Measurements from ENCODE around the gene GZF1. TPM values are rescaled to one million over a fixed set of nuclear protein-coding genes. Genes with fewer than 3 reads are reported as not detected.

The GZF1 gene
- total and polyA plus RNA-seq, 5 donors from 2014 or later, result 3.1 to 24.8 (median 3.4) TPM

DNA sequence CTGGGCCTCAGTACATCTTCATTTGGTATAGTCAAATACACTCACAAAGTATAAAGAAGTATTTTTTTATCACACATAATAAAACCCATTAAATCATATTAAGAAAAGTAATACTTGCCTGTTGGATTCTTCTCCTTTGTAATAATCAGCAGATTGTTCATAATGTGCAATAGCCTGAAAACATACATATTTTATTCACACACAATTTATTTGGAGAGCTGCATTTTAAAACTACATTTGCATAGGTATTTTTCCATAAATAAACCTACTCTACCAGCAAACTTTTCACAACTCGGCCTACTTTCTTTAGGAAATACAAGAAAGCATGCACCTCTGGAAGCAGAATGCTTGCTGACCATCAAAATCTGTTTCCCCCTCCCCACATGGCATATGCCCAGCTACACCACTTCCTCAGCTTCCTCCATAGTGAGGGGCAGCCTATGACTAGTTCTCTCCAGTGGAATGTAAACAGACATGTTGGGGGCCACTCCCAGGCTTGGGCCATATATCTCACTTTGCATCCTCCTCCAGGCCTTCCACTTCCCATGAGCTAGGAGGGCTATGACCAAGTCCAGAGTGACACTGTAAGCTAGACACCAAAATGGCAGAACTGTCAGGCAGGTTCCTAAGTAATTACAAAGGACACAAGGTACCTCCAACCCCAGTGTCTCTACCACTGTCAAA, 28.3 kb downstream of the GZF1 start:
- DNase-seq, result no peak
- Histone ChIP-seq H3K9me3 (ENCODE audit: control insufficient read depth in 2 of 2, low read length in 2 of 2) (no peaks in the 10 kb centered on the region), H3K27ac (ENCODE audit: insufficient read depth, low read length, poor library complexity, severe bottlenecking) (no peak overlapping the region), H3K4me3 (ENCODE audit: low read depth, low read length) (no peak overlapping the region), H3K4me1 (ENCODE audit: control insufficient read depth, insufficient read depth, low read length, poor library complexity, severe bottlenecking) (no peaks in the 10 kb centered on the region), H3K27me3 (ENCODE audit: control insufficient read depth, insufficient read depth, low read length) (no peaks in the 10 kb centered on the region), H3K36me3 (ENCODE audit: control insufficient read depth, insufficient read depth, low read length) (peaks cover 43% of the 10 kb centered on the region)
- peaks cover 0 to 3% (median 0%) of the 10 kb centered on the region in 4 donors for H3K4me1 Mint-ChIP-seq
- no peaks in the 10 kb centered on the region for H3K27me3 Mint-ChIP-seq
- H3K9me3 Mint-ChIP-seq, result no peaks in the 10 kb centered on the region
- no peak overlapping the region for H3K27ac Mint-ChIP-seq
- no peak for ATAC-seq (ENCODE audit: low read depth in 2 of 2)
- H3K4me3 Mint-ChIP-seq, result no peak overlapping the region
- H3K36me3 Mint-ChIP-seq, result peaks cover 42% of the 10 kb centered on the region

DNA sequence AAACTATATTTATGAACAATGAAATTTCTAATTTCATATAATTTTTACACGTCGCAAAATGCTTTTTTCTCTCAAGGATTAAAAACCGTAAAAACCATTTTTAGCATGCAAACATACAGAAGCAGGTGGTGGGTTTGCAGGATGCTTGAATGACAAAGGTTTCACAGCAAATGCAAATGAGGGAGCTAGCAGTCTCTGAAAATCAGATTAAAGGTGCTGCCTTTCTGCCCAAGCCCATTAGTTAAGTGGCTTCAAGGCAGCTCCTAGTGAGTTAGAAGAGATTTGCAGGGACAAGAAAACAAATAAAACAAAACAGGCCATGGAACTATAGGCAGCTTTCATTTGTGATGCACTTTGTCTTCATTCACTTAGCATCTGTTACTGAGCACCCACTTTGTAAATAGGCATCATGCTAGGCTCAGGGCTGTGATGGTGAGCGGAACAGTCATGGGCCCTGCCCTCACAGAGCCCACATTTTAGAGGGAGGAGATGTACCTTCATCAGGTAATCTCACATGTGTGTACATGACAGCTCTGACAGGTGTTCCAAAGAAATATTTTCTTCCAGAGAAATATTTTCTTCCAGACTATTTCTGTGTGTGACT, 29.8 kb downstream of the GZF1 start:
- Histone ChIP-seq H3K9me3 (ENCODE audit: control insufficient read depth in 2 of 2, low read length in 2 of 2) (no peaks in the 10 kb centered on the region), H3K27me3 (ENCODE audit: control insufficient read depth, insufficient read depth, low read length) (no peaks in the 10 kb centered on the region), H3K4me1 (ENCODE audit: control insufficient read depth, insufficient read depth, low read length, poor library complexity, severe bottlenecking) (no peaks in the 10 kb centered on the region), H3K36me3 (ENCODE audit: control insufficient read depth, insufficient read depth, low read length) (peaks cover 45% of the 10 kb centered on the region), H3K27ac (ENCODE audit: insufficient read depth, low read length, poor library complexity, severe bottlenecking) (no peak overlapping the region), H3K4me3 (ENCODE audit: low read depth, low read length) (no peak overlapping the region)
- H3K4me1 Mint-ChIP-seq, result peaks cover 0 to 4% (median 0%) of the 10 kb centered on the region in 4 donors
- H3K9me3 Mint-ChIP-seq, result no peaks in the 10 kb centered on the region
- H3K4me3 Mint-ChIP-seq, result no peak overlapping the region
- no peaks in the 10 kb centered on the region for H3K27me3 Mint-ChIP-seq
- DNase-seq (no peak), ATAC-seq (ENCODE audit: low read depth in 2 of 2) (no peak)
- peaks cover 38% of the 10 kb centered on the region for H3K36me3 Mint-ChIP-seq
- H3K27ac Mint-ChIP-seq, result peak overlapping the region in 1 of 3 donors; percentile 56

DNA sequence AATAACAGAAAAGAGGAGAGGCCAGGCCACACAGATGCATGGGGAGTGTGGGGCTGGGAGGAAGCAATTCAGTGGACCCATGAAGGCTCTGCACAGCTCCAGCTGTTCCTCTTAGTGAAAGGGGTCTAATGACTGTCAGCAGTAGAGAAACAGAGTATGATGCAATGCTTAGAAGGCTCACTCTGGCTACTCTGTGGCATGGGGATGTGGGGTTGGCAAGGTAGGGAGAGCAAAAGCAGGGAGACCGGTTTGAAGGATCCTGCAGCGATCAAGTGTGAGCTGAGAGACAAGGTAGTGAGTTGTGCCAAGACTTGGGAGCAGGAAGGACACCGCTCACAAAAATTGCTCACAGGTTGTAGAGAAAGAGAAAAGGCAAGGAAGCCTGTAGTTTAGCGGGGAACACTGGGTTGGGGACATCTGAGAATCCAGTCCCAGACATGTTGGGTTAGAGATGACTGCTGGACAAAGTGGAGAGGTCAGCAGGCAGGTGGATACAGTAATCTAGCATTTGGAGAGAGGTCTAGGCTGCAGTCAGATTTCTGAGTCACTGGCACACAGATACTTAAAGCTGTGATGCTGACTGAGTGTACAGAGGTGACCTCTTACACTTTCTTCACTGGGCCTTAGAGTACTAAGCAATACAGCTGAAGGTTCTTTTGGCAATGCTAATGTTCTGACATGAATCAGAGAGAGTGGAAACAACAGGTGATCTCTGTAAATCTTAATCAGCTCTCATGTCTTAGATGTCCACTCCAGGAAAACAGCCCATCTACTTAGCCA, 32.2 kb downstream of the GZF1 start:
- H3K4me1 ChIP-seq (ENCODE audit: control insufficient read depth, insufficient read depth, low read length, poor library complexity, severe bottlenecking), result no peaks in the 10 kb centered on the region
- no peaks in the 10 kb centered on the region for H3K9me3 Mint-ChIP-seq
- H3K27me3 ChIP-seq (ENCODE audit: control insufficient read depth, insufficient read depth, low read length), result no peaks in the 10 kb centered on the region
- peaks cover 43% of the 10 kb centered on the region for H3K36me3 ChIP-seq (ENCODE audit: control insufficient read depth, insufficient read depth, low read length)
- no peak overlapping the region for H3K4me3 Mint-ChIP-seq
- peaks cover 36% of the 10 kb centered on the region for H3K36me3 Mint-ChIP-seq
- no peak for ATAC-seq (ENCODE audit: low read depth in 2 of 2)
- H3K4me3 ChIP-seq (ENCODE audit: low read depth, low read length), result no peak overlapping the region
- DNase-seq, result no peak
- no peaks in the 10 kb centered on the region for H3K9me3 ChIP-seq (ENCODE audit: control insufficient read depth in 2 of 2, low read length in 2 of 2)
- H3K27ac Mint-ChIP-seq, result no peak overlapping the region
- peaks cover 0 to 10% (median 7%) of the 10 kb centered on the region in 4 donors for H3K4me1 Mint-ChIP-seq
- no peak overlapping the region for H3K27ac ChIP-seq (ENCODE audit: insufficient read depth, low read length, poor library complexity, severe bottlenecking)
- H3K27me3 Mint-ChIP-seq, result no peaks in the 10 kb centered on the region

DNA sequence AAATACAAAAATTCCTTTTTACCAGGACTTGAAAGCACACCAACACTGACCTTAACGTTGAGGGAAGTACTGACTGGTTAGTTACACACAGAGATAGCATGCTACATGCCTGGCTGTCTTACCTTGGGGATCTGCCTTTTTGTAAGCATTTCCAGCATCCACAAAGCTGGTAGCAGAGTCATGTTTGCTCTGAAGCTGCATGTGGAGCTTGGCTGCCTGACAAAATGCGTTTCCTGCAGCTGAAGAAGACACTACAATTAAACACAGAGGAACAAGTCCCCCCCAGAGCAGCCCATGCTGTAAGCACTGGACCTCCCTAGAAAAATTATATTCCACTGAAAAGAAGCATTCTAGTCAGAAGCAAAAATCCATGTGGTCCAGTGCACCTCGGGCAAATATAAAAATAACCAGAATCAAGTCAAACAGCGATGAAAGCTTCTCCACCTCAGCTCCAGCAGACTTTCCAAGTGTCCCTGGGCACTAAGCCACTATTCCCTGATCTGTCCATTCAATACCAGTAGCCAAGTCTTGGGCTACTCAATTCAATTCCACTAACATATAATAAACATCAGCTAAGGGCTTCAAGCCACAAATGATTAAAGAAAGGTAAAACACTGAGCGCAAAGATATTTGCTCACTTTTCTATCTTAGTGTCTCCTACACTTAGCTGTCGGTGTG, 35.1 kb downstream of the GZF1 start:
- peaks cover 30% of the 10 kb centered on the region for H3K36me3 Mint-ChIP-seq
- H3K27me3 Mint-ChIP-seq, result no peaks in the 10 kb centered on the region
- peak overlapping the region in 2 of 3 donors; percentile 12 to 65 for H3K27ac Mint-ChIP-seq

DNA sequence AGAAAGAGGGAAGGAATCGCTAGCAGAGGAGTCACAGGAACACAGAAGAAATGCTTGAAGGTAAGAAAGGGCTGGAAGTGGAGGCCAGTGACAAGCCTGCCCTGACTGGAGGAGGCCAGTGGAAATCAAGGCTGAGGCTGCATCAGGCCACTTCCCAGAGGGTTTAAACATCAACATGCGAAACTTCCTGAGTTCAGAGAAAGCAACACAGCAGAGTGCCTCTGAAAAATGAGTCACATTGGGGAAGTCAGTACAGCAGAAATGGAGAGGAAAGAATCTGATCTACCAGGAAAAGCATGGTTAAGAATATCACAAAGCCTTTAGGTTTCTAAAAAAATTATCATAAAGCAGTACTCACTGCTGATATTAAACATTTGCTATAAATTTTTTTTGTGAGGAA, 36.0 kb downstream of the GZF1 start:
- H3K27ac ChIP-seq (ENCODE audit: insufficient read depth, low read length, poor library complexity, severe bottlenecking), result no peak overlapping the region
- ATAC-seq (ENCODE audit: low read depth in 2 of 2) (no peak), DNase-seq (peak in 1 of 3 donors; percentile 43)
- Mint-ChIP-seq H3K27ac (peak overlapping the region in 2 of 3 donors; percentile 65 to 67), H3K27me3 (no peaks in the 10 kb centered on the region), H3K9me3 (no peaks in the 10 kb centered on the region), H3K36me3 (peaks cover 31% of the 10 kb centered on the region), H3K4me3 (peak overlapping the region in 1 of 4 donors; percentile 44), H3K4me1 (peaks cover 9 to 30% (median 18%) of the 10 kb centered on the region in 4 donors)
- peaks cover 9% of the 10 kb centered on the region for H3K4me1 ChIP-seq (ENCODE audit: control insufficient read depth, insufficient read depth, low read length, poor library complexity, severe bottlenecking)
- no peaks in the 10 kb centered on the region for H3K27me3 ChIP-seq (ENCODE audit: control insufficient read depth, insufficient read depth, low read length)
- H3K4me3 ChIP-seq (ENCODE audit: low read depth, low read length), result no peak overlapping the region
- H3K9me3 ChIP-seq (ENCODE audit: control insufficient read depth in 2 of 2, low read length in 2 of 2), result no peaks in the 10 kb centered on the region
- H3K36me3 ChIP-seq (ENCODE audit: control insufficient read depth, insufficient read depth, low read length), result peaks cover 43% of the 10 kb centered on the region

More for the DNA sequence above, 35.1 kb downstream of the GZF1 start:
- ATAC-seq (ENCODE audit: low read depth in 2 of 2), result no peak
- Histone ChIP-seq H3K4me3 (ENCODE audit: low read depth, low read length) (no peak overlapping the region), H3K4me1 (ENCODE audit: control insufficient read depth, insufficient read depth, low read length, poor library complexity, severe bottlenecking) (peaks cover 9% of the 10 kb centered on the region), H3K36me3 (ENCODE audit: control insufficient read depth, insufficient read depth, low read length) (peaks cover 42% of the 10 kb centered on the region), H3K27ac (ENCODE audit: insufficient read depth, low read length, poor library complexity, severe bottlenecking) (no peak overlapping the region), H3K27me3 (ENCODE audit: control insufficient read depth, insufficient read depth, low read length) (no peaks in the 10 kb centered on the region), H3K9me3 (ENCODE audit: control insufficient read depth in 2 of 2, low read length in 2 of 2) (no peaks in the 10 kb centered on the region)
- H3K4me1 Mint-ChIP-seq, result peaks cover 4 to 30% (median 18%) of the 10 kb centered on the region in 4 donors
- no peaks in the 10 kb centered on the region for H3K9me3 Mint-ChIP-seq
- DNase-seq, result no peak
- no peak overlapping the region for H3K4me3 Mint-ChIP-seq

DNA sequence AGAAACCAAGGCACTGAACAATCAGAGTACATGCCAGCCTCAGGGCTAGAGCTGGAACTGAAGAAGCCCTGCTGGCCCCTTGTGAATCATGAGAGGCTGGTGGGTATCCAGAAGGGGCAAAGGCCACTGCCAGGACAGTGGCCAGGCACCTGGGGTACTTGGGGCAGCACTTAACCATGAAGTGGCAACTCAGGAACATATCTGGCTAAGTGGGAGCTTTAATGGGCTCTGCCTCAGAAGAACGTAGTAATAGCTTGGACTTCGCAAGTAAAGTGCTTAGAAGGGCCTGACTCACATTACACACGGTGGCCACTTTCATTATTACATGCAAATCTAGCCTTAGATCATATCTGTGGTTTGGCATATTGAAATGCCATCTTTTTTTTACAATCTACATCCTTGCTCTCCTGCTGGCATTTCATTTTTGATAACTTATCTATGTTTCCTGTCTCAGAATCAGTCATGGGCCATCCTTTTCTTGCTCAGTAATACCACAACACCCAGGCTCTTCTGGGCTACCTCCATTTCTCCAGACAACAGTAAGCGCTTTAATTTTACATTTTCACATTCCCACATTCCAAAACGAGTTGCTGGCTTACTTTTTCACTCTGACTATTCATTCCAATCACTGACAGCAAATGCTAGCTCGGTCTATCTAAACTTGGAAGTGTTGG, 37.7 kb downstream of the GZF1 start:
- peaks cover 15 to 32% (median 19%) of the 10 kb centered on the region in 4 donors for H3K4me1 Mint-ChIP-seq
- no peak overlapping the region for H3K4me3 Mint-ChIP-seq
- H3K9me3 Mint-ChIP-seq, result no peaks in the 10 kb centered on the region
- Histone ChIP-seq H3K4me3 (ENCODE audit: low read depth, low read length) (no peak overlapping the region), H3K27me3 (ENCODE audit: control insufficient read depth, insufficient read depth, low read length) (no peaks in the 10 kb centered on the region), H3K27ac (ENCODE audit: insufficient read depth, low read length, poor library complexity, severe bottlenecking) (no peak overlapping the region), H3K9me3 (ENCODE audit: control insufficient read depth in 2 of 2, low read length in 2 of 2) (no peaks in the 10 kb centered on the region), H3K4me1 (ENCODE audit: control insufficient read depth, insufficient read depth, low read length, poor library complexity, severe bottlenecking) (peaks cover 9% of the 10 kb centered on the region), H3K36me3 (ENCODE audit: control insufficient read depth, insufficient read depth, low read length) (peaks cover 25% of the 10 kb centered on the region)
- H3K36me3 Mint-ChIP-seq, result peaks cover 17% of the 10 kb centered on the region
- ATAC-seq (ENCODE audit: low read depth in 2 of 2) (peak; percentile 60 to 63), DNase-seq (peak in 1 of 3 donors; percentile 71)
- peak overlapping the region in 2 of 3 donors; percentile 7 to 59 for H3K27ac Mint-ChIP-seq
- H3K27me3 Mint-ChIP-seq, result no peaks in the 10 kb centered on the region

DNA sequence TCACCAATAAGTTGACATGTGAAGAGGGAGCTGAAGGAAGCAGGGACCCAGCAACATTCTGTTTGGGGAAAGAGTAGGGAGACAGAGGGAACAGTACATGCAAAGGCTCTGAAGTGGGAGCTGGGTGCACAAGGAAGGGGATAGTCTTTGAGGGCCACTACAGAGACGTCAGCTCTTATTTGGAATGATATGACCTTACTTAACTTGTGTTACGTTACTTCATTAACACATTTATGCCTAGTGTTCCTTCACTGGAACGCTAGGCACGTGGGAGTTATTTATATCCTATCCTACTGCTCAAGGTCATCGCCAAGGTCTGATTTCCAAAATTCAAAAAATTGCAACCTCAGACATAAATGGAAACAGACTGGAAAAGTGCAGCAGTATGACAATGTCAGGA, 39.1 kb downstream of the GZF1 start:
- no peak overlapping the region for H3K4me3 Mint-ChIP-seq
- no peaks in the 10 kb centered on the region for H3K9me3 Mint-ChIP-seq
- Histone ChIP-seq H3K27me3 (ENCODE audit: control insufficient read depth, insufficient read depth, low read length) (no peaks in the 10 kb centered on the region), H3K9me3 (ENCODE audit: control insufficient read depth in 2 of 2, low read length in 2 of 2) (no peaks in the 10 kb centered on the region), H3K4me1 (ENCODE audit: control insufficient read depth, insufficient read depth, low read length, poor library complexity, severe bottlenecking) (peaks cover 9% of the 10 kb centered on the region), H3K36me3 (ENCODE audit: control insufficient read depth, insufficient read depth, low read length) (peaks cover 19% of the 10 kb centered on the region), H3K4me3 (ENCODE audit: low read depth, low read length) (no peak overlapping the region), H3K27ac (ENCODE audit: insufficient read depth, low read length, poor library complexity, severe bottlenecking) (no peak overlapping the region)
- DNase-seq, result no peak
- peaks cover 13% of the 10 kb centered on the region for H3K36me3 Mint-ChIP-seq
- no peak overlapping the region for H3K27ac Mint-ChIP-seq
- H3K27me3 Mint-ChIP-seq, result no peaks in the 10 kb centered on the region
- no peak for ATAC-seq (ENCODE audit: low read depth in 2 of 2)
- peaks cover 16 to 40% (median 24%) of the 10 kb centered on the region in 4 donors for H3K4me1 Mint-ChIP-seq
